Thoracic aorta (tissue), 2 donors: ENCODE results near the gene ASB1. TPM values are rescaled to one million over a fixed set of nuclear protein-coding genes. Genes with fewer than 3 reads are reported as not detected.

ENCODE experiments used
- ATAC-seq: fragments of 150-250 bp; one replicate; pipeline ENCODE4 v1.8.0; 2017; ENCODE audit warnings: low read depth; ENCODE audit not compliant: insufficient number of reproducible peaks, low FRiP score
- DNase-seq: peaks from one replicate; pipeline ENCODE4 v3.0.0-alpha.2; 2020; ENCODE audit warnings: low spot score
- H3K27ac ChIP-seq, 2 donors: fragments of 200-600 bp; sonication (generic); 1 replicate in 1 of 2; 2 replicates in 1 of 2; pipeline ENCODE4 v1.5.1; 2016; ENCODE audit warnings: mild to moderate bottlenecking in 2 of 2, moderate library complexity in 2 of 2
- H3K27me3 ChIP-seq: fragments of 200-600 bp; sonication (generic); replicated peaks from 2 replicates; pipeline ENCODE4 v1.6.0; 2016; ENCODE audit warnings: mild to moderate bottlenecking; ENCODE audit not compliant: insufficient read depth
- H3K36me3 ChIP-seq: fragments of 200-600 bp; sonication (generic); one replicate; pipeline ENCODE4 v1.5.1; 2016
- H3K4me1 ChIP-seq, 2 donors: fragments of 200-600 bp; sonication (generic); 1 replicate in 1 of 2; 2 replicates in 1 of 2; pipeline versions ENCODE4 v1.5.1 to v1.6.0; 2016; ENCODE audit warnings: low read depth in 2 of 2, mild to moderate bottlenecking in 1 of 2; ENCODE audit not compliant: control insufficient read depth in 1 of 2
- H3K4me3 ChIP-seq: fragments of 200-600 bp; sonication (generic); 2 replicates; pipeline ENCODE4 v1.5.1; 2016; ENCODE audit warnings: mild to moderate bottlenecking
- H3K9me3 ChIP-seq: fragments of 200-600 bp; sonication (generic); 2 replicates; pipeline ENCODE4 v1.5.1; 2016
- total RNA-seq, 2 donors: library from RNA; depleted of rRNA; stranded (reverse); fragments of >200 nt; gene quantifications; one replicate each; pipeline versions ENCODE4 v1.1.0 to v1.2.3, GENCODE V29; 2016
- TF ChIP-seq, protein P1 (sequence below): fragments of 200-600 bp; sonication (generic); IDR thresholded peaks from one replicate; pipeline ENCODE4 v1.5.1; 2019; ENCODE audit warnings: antibody characterized with exemption

The ASB1 gene
- total RNA-seq, 2 donors from 2014 or later = 30.3 to 48.7 TPM

DNA sequence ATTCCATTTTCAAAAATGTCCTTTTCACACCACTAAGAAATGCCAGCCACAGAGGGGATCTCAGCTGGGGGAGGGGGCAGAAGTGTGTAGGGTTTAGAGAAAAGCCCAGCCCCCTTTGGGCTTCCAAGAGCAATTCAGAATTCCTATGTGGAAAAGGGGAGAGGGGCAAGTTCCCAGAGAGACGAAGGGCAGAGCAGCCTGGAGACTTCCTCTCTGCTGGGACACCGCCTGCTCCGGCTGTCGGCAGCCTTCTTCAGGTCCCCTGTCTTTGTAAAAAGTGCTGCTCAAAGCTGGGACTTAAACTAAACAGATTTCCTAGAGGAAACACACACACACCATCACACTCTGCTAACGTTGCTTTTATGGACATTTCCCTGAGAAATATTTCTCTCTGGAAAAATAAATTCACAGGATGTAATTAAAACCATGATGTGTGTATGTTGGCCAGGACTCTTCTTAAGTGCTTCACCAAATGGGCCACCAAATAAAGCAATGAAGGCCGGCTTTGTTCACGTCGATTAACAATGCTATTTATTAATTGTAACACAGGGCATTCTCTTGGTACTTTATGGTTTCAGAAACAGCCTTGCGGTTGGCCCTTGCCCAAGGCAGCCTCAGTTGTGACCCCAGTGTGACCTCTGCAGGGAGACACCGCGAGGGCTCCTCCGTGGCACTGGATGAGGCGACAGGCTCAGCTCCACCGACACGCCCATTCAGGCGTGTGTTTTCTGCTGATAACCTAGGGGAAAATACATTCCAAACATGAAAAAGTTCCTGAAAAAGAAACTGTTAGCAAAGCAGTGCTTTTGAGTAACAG, 5.6 kb upstream of the ASB1 start:
- Histone ChIP-seq H3K4me3 (peak overlapping the region; percentile 16), H3K27me3 (no peaks in the 10 kb centered on the region), H3K9me3 (no peaks in the 10 kb centered on the region), H3K36me3 (no peaks in the 10 kb centered on the region), H3K27ac (peak overlapping the region; percentile 40 to 55), H3K4me1 (peaks cover 15 to 43% of the 10 kb centered on the region in 2 donors)
- no peak for ATAC-seq
- no peak for DNase-seq
- TF ChIP-seq, protein P1, sequence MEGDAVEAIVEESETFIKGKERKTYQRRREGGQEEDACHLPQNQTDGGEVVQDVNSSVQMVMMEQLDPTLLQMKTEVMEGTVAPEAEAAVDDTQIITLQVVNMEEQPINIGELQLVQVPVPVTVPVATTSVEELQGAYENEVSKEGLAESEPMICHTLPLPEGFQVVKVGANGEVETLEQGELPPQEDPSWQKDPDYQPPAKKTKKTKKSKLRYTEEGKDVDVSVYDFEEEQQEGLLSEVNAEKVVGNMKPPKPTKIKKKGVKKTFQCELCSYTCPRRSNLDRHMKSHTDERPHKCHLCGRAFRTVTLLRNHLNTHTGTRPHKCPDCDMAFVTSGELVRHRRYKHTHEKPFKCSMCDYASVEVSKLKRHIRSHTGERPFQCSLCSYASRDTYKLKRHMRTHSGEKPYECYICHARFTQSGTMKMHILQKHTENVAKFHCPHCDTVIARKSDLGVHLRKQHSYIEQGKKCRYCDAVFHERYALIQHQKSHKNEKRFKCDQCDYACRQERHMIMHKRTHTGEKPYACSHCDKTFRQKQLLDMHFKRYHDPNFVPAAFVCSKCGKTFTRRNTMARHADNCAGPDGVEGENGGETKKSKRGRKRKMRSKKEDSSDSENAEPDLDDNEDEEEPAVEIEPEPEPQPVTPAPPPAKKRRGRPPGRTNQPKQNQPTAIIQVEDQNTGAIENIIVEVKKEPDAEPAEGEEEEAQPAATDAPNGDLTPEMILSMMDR = no peak

DNA sequence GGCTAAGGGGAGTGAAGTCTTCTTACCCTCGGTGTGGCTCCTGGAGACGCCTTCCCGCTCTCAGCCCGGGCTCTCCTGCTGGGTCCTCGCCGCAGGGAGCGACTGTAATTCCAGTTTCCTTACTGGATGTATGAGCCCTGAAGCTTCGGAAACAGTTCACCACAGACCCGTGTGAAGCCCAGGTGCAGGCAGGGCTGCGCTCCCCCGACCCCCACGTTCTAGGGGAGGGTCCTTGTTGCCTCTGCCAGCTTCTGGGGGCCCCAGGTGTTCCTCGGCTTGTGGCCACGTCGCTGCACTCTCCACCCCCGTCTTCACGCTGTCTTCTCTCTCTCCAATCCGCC, 5.1 kb upstream of the ASB1 start:
- no peak overlapping the region for H3K4me3 ChIP-seq
- no peak for ATAC-seq

DNA sequence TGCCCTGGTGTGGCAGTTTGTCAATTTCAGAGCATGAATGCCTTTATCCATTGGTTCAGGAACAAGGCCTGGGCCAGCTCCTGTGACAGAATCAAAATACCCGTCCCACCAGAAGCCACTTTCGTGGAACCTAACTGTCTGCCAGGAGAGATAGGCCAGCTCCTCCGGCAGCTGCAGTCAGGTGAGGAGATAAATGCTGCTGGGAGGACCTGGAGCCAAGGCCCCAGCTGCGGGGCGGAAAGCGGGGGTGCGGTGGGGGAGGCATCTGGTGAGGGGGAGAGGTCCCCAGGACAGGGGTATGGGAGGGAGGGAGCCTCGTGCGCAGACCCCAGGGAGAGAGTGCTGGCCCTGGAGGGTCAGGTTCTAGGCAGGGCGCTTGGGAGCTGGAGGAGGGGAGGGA, 4.4 kb upstream of the ASB1 start:
- Histone ChIP-seq H3K36me3 (no peaks in the 10 kb centered on the region), H3K4me3 (no peak overlapping the region), H3K27ac (no peak overlapping the region), H3K9me3 (no peaks in the 10 kb centered on the region), H3K27me3 (no peaks in the 10 kb centered on the region), H3K4me1 (peaks cover 16 to 45% of the 10 kb centered on the region in 2 donors)
- TF ChIP-seq, protein P1 = no peak
- no peak for DNase-seq
- no peak for ATAC-seq

More for the DNA sequence above, 5.1 kb upstream of the ASB1 start:
- Histone ChIP-seq H3K27ac (no peak overlapping the region), H3K4me1 (peaks cover 16 to 45% of the 10 kb centered on the region in 2 donors), H3K36me3 (no peaks in the 10 kb centered on the region), H3K9me3 (no peaks in the 10 kb centered on the region), H3K27me3 (no peaks in the 10 kb centered on the region)
- DNase-seq = no peak
- TF ChIP-seq, protein P1 = no peak

DNA sequence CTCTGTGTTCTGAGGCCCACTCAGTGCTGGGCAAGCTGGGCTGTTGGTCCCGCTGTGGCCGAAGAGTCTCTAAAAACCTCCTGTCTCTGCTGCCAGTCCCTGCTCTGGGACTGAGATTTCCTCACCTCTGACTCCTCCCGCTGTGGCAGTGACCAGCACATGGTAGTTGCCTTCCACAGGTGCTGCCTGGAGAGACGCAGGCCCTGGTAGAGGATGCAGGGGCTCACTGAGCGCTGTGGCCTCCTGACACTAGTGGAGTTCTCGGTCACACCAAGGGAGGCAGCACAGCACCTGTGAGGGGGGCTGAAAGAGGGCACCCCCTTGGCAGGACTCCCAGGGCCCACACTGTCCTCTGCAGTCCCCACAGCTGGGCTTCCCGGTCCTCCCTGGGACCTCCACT, 3.8 kb upstream of the ASB1 start:
- Histone ChIP-seq H3K4me1 (peaks cover 17 to 51% of the 10 kb centered on the region in 2 donors), H3K4me3 (no peak overlapping the region), H3K27me3 (no peaks in the 10 kb centered on the region), H3K27ac (no peak overlapping the region), H3K9me3 (no peaks in the 10 kb centered on the region), H3K36me3 (no peaks in the 10 kb centered on the region)
- TF ChIP-seq, protein P1 = no peak
- no peak for DNase-seq
- ATAC-seq = no peak

DNA sequence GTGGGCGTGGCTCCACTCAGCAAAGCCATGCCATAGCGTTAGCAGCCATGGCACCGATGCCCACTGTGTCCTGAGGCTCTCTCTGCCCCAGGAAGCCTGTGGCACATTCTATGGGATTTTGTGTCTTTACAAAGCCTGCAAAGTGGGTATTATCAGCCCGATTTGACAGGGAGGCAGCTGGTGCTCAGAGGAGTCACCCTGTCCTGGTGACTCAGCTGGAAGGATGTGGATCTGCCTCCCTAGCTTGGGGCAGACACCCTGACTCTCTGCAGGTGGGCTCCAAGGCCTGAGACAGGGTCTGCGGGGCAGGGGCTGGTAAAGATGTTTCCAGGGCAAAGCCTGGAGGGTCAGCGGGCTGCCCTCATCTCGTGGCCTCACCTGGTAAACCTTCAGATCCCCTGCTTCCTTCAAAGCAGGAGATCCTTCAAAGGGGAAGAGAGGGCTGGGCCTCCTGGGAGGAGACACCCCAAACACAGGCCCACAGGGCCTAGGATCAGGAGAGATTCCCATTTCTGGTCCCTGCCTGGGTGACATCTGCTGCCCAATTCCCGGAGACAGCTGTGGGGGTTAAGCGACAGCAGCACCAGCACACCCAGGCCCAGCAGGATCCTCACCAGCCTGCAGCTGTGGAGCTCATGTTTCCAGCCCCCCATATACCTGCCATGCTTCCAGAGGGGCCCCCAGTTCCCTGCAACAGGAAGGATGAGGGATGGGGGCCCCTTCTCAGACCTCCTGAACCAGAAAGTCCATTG, 3.0 kb upstream of the ASB1 start:
- no peak overlapping the region for H3K27ac ChIP-seq
- DNase-seq (no peak), ATAC-seq (no peak)
- H3K4me3 ChIP-seq = no peak overlapping the region
- H3K9me3 ChIP-seq = no peaks in the 10 kb centered on the region
- H3K4me1 ChIP-seq = peaks cover 20 to 53% of the 10 kb centered on the region in 2 donors
- H3K36me3 ChIP-seq = no peaks in the 10 kb centered on the region
- no peaks in the 10 kb centered on the region for H3K27me3 ChIP-seq
- TF ChIP-seq, protein P1 = no peak
